Breast epithelium (tissue), 4 donors: ENCODE measurements around the gene PIM3. TPM values are rescaled to one million over a fixed set of nuclear protein-coding genes. Genes with fewer than 3 reads are reported as not detected.
A peak's percentile ranks its signal among the peaks of the same experiment; 100 is the strongest.

ENCODE experiments used
- DNase-seq, 2 donors: peaks; one replicate each; pipeline ENCODE4 v3.0.0-alpha.2; 2019; ENCODE audit warnings: low spot score in 2 of 2
- H3K27ac ChIP-seq, 2 donors: fragments of 200-600 bp; sonication (generic) in 1 of 2; one replicate each; pipeline ENCODE4 v1.5.1; 2016 to 2019; ENCODE audit warnings: mild to moderate bottlenecking in 1 of 2
- H3K27me3 ChIP-seq, 2 donors: fragments of 200-600 bp; sonication (generic) in 1 of 2; one replicate each; pipeline versions ENCODE4 v1.5.1 to v1.6.0; 2017 to 2019; ENCODE audit warnings: control low read depth in 1 of 2, mild to moderate bottlenecking in 1 of 2
- H3K36me3 ChIP-seq: fragments of 200-600 bp; one replicate; pipeline ENCODE4 v1.5.1; 2019
- H3K4me1 ChIP-seq, 2 donors: fragments of 200-600 bp; sonication (generic); one replicate each; pipeline ENCODE4 v1.5.1; 2016 to 2019; ENCODE audit warnings: control low read depth in 1 of 2
- H3K4me3 ChIP-seq, 3 donors: fragments of 200-600 bp; sonication (generic); 1 replicate in 2 of 3; 2 replicates in 1 of 3; pipeline ENCODE4 v1.5.1; 2016 to 2019; ENCODE audit warnings: mild to moderate bottlenecking in 3 of 3, moderate library complexity in 2 of 3
- H3K9me3 ChIP-seq, 2 donors: fragments of 200-600 bp; sonication (generic) in 1 of 2; one replicate each; pipeline ENCODE4 v1.5.1; 2016 to 2019; ENCODE audit warnings: control low read depth in 1 of 2
- POLR2A ChIP-seq: fragments of 450-650 bp; IDR thresholded peaks from one replicate; pipeline ENCODE4 v1.6.1; 2016; ENCODE audit warnings: antibody characterized with exemption, mild to moderate bottlenecking, moderate library complexity
- POLR2AphosphoS5 ChIP-seq, 3 donors: sonication (generic); formaldehyde crosslinking; IDR thresholded peaks; one replicate each; pipeline ENCODE4 v1.6.1; 2017; ENCODE audit warnings: antibody characterized with exemption in 3 of 3
- intact Hi-C: fragments of 100-400 bp; cut with DNase I; formaldehyde crosslinking; loops from one replicate; pipeline ENCODE4 v1.15.1; 2023; ENCODE audit warnings: low total_unique reads
- total RNA-seq, 3 donors: library from RNA; depleted of rRNA; stranded (reverse); fragments of >200 nt; gene quantifications; one replicate each; pipeline ENCODE4 v1.1.0, GENCODE V29; 2016
- TF ChIP-seq, protein P1 (sequence below), 3 donors: fragments of 450-650 bp; IDR thresholded peaks; one replicate each; pipeline ENCODE4 v1.5.1; 2016 to 2017; ENCODE audit warnings: antibody characterized with exemption in 3 of 3, mild to moderate bottlenecking in 3 of 3, moderate library complexity in 3 of 3

The PIM3 gene
- total RNA-seq, 3 donors from 2014 or later, result 63.0 to 92.1 (median 87.1) TPM

- intact Hi-C loops, result no loop called here
- H3K9me3 ChIP-seq, result no peaks in the 10 kb centered on the region
- no peaks in the 10 kb centered on the region for H3K27me3 ChIP-seq
- H3K27ac ChIP-seq, result peak overlapping the region; percentile 90 to 96
- peak; percentile 17 to 51 for DNase-seq
- H3K36me3 ChIP-seq, result no peaks in the 10 kb centered on the region
- TF ChIP-seq, protein P1, sequence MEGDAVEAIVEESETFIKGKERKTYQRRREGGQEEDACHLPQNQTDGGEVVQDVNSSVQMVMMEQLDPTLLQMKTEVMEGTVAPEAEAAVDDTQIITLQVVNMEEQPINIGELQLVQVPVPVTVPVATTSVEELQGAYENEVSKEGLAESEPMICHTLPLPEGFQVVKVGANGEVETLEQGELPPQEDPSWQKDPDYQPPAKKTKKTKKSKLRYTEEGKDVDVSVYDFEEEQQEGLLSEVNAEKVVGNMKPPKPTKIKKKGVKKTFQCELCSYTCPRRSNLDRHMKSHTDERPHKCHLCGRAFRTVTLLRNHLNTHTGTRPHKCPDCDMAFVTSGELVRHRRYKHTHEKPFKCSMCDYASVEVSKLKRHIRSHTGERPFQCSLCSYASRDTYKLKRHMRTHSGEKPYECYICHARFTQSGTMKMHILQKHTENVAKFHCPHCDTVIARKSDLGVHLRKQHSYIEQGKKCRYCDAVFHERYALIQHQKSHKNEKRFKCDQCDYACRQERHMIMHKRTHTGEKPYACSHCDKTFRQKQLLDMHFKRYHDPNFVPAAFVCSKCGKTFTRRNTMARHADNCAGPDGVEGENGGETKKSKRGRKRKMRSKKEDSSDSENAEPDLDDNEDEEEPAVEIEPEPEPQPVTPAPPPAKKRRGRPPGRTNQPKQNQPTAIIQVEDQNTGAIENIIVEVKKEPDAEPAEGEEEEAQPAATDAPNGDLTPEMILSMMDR (IDR thresholded peaks at IDR 0.05), result no peak
- TF ChIP-seq POLR2A (no peak), POLR2AphosphoS5 (IDR thresholded peaks at IDR 0.05) (no peak)
- H3K4me3 ChIP-seq, result peak overlapping the region in 2 of 3 donors; percentile 92 to 95
- peaks cover 36 to 44% of the 10 kb centered on the region in 2 donors for H3K4me1 ChIP-seq
Observed at GRCh38 chr22:49965091-49966040, 4.8 kb downstream of the PIM3 start.

DNA sequence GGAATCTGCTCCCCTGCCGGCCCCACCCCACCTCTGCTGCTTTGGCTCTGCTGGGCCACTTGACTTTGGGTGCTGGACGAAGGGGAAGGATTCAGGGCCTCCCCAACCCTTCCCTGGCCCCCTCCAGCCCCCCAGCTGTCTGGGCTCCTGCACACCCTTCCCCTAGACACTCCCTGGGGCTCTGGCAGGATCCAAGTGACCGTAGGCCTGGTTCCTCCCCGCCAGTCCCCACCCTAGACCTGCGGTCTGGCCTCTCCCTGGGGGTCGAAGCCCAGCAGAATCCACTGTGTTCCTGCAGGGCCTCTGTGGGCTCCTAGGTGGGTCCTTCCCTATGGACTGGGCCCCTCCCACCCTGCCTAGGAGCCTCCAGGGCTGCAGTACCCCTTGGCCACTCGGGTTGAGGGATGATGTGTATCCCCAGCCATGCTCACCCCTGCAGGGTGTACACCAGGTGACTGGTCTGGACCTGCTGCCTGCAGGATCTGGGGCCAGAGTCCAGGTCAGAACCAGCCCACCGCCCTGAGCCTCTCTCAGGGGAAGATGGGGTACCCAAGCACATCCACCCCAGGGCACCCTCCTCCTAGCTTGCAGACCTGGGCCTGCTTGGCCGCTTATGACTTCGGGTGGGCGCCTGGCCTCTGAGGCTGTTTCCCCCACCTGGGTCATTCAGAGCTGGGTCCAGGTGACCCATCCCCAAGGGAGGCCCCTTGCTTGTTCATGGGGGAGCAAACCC, 5.6 kb downstream of the PIM3 start:
- no peaks in the 10 kb centered on the region for H3K27me3 ChIP-seq

DNA sequence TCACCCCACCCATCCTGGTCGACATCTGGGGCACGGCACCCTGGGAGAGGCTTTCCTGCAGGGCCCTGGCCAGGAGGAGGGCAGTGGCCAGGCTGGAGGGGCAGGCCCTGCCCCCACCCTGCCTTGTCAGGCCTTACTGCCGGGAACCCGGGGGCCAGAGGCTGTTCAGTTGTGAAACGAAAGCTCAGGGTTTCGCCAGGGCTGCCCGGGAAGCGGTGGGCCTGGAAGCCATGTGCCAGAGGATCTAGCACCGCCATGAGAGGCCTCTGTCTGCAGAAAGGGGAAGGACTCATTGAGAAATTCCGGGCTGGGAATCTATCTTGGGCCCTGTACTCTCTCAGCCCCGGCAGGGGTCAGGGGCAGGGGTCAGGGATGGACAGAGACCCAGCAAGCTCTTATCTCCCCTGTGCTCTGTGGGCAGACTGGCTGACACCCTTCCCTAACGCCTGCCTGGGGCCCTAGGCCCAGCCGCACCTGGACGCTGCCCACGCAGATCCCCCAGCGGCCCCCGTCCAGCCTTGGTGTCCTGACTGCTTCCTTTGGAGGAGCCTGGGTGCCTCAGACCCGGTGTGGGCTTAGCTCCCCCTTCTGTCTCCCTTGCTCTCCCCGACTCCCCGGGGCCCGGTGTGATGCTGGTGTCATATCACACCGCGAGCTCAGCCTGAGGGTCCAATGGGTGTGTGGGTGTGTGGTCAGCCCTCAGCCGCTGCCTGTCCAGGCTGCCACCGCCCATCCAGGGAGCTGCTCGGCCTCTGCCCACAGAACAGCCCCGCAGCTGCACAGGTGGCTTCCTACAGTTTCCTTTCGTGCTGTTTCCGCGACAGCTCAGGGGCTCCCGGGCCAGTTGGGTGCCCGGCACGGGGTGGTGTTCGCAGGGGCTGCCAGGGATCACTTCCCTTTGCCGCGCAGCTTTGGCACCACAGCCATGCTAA, 6.5 kb downstream of the PIM3 start:
- H3K4me3 ChIP-seq, result peak overlapping the region; percentile 14 to 57 (median 15)
- peaks cover 46 to 48% of the 10 kb centered on the region in 2 donors for H3K4me1 ChIP-seq
- no peaks in the 10 kb centered on the region for H3K36me3 ChIP-seq
- peak; percentile 3 to 86 (median 58) for TF ChIP-seq POLR2AphosphoS5 (IDR thresholded peaks at IDR 0.05)
- TF ChIP-seq, protein P1 (IDR thresholded peaks at IDR 0.05), result no peak
- H3K27me3 ChIP-seq, result no peaks in the 10 kb centered on the region
- intact Hi-C loops, result no loop called here
- peak; percentile 41 to 58 for DNase-seq
- no peaks in the 10 kb centered on the region for H3K9me3 ChIP-seq
- peak overlapping the region; percentile 90 to 96 for H3K27ac ChIP-seq

More for the DNA sequence above, 5.6 kb downstream of the PIM3 start:
- Histone ChIP-seq H3K36me3 (no peaks in the 10 kb centered on the region), H3K4me1 (peaks cover 40 to 48% of the 10 kb centered on the region in 2 donors), H3K4me3 (peak overlapping the region in 1 of 3 donors; percentile 92), H3K9me3 (no peaks in the 10 kb centered on the region), H3K27ac (peak overlapping the region; percentile 90 to 96)
- TF ChIP-seq POLR2AphosphoS5 (IDR thresholded peaks at IDR 0.05), result no peak
- TF ChIP-seq, protein P1 (IDR thresholded peaks at IDR 0.05), result no peak
- TF ChIP-seq POLR2A, result no peak
- intact Hi-C loops, result no loop called here
- DNase-seq, result peak; percentile 19 to 51

- Histone ChIP-seq H3K4me3 (peak overlapping the region; percentile 14 to 57 (median 15)), H3K9me3 (no peaks in the 10 kb centered on the region), H3K27me3 (no peaks in the 10 kb centered on the region), H3K36me3 (no peaks in the 10 kb centered on the region), H3K27ac (peak overlapping the region; percentile 90 to 96), H3K4me1 (peaks cover 45 to 46% of the 10 kb centered on the region in 2 donors)
- TF ChIP-seq, protein P1 (IDR thresholded peaks at IDR 0.05), result no peak
- TF ChIP-seq POLR2AphosphoS5 (IDR thresholded peaks at IDR 0.05), result no peak
- TF ChIP-seq POLR2A, result no peak
- peak; percentile 53 to 80 for DNase-seq
- intact Hi-C loops, result no loop called here
Observed at GRCh38 chr22:49967706-49968208, 7.2 kb downstream of the PIM3 start.
